Trophoblast cell (in vitro differentiated cells and primary cell): ENCODE data around the gene USP35.

Source experiments
- DNase-seq, 2 donors: peaks; one replicate each; pipeline ENCODE4 v3.0.0-alpha.2; 2016
- H2AFZ ChIP-seq: 2 replicates; pipeline ENCODE4 v1.6.1; 2013; ENCODE audit warnings: low read length, moderate library complexity, mild to moderate bottlenecking; ENCODE audit not compliant: insufficient read depth, poor library complexity
- H2AK5ac ChIP-seq: 2 replicates; pipeline ENCODE4 v1.6.1; 2013; ENCODE audit warnings: mild to moderate bottlenecking, low read length
- H2BK120ac ChIP-seq: 2 replicates; pipeline ENCODE4 v1.6.1; 2013; ENCODE audit warnings: low read length, mild to moderate bottlenecking, moderate library complexity; ENCODE audit not compliant: insufficient read depth, poor library complexity
- H2BK12ac ChIP-seq: 2 replicates; pipeline ENCODE4 v1.6.1; 2013; ENCODE audit warnings: mild to moderate bottlenecking, low read length, moderate library complexity
- H2BK5ac ChIP-seq: 2 replicates; pipeline ENCODE4 v1.6.1; 2013; ENCODE audit warnings: low read length, low read depth, moderate library complexity, mild to moderate bottlenecking; ENCODE audit not compliant: poor library complexity
- H3K14ac ChIP-seq: 2 replicates; pipeline ENCODE4 v1.6.1; 2013; ENCODE audit warnings: mild to moderate bottlenecking, low read length
- H3K18ac ChIP-seq: 2 replicates; pipeline ENCODE4 v1.6.1; 2013; ENCODE audit warnings: mild to moderate bottlenecking, low read length
- H3K23ac ChIP-seq: 2 replicates; pipeline ENCODE4 v1.6.1; 2013; ENCODE audit warnings: low read length
- H3K27ac ChIP-seq: 2 replicates; pipeline ENCODE4 v1.5.1; 2013; ENCODE audit warnings: low read depth, mild to moderate bottlenecking, inconsistent platforms, low read length, moderate library complexity
- H3K27me3 ChIP-seq: 2 replicates; pipeline ENCODE4 v1.6.1; 2013; ENCODE audit warnings: inconsistent platforms, mild to moderate bottlenecking, low read length, moderate library complexity; ENCODE audit not compliant: insufficient read depth
- H3K36me3 ChIP-seq, 2 experiments: 1 replicate in 1 of 2; 2 replicates in 1 of 2; pipeline ENCODE4 v1.6.1; 2013; ENCODE audit warnings: low read length in 2 of 2, mild to moderate bottlenecking in 2 of 2, moderate library complexity in 1 of 2; ENCODE audit not compliant: insufficient read depth in 2 of 2, control insufficient read depth in 1 of 2
- H3K4ac ChIP-seq: 2 replicates; pipeline ENCODE4 v1.6.1; 2013; ENCODE audit warnings: low read depth, mild to moderate bottlenecking, low read length, moderate library complexity
- H3K4me1 ChIP-seq, 2 experiments: 1 replicate in 1 of 2; 2 replicates in 1 of 2; pipeline ENCODE4 v1.6.1; 2013; ENCODE audit warnings: low read length in 2 of 2, mild to moderate bottlenecking in 2 of 2, moderate library complexity in 1 of 2; ENCODE audit not compliant: insufficient read depth in 2 of 2, control insufficient read depth in 1 of 2
- H3K4me2 ChIP-seq: 2 replicates; pipeline ENCODE4 v1.6.1; 2013; ENCODE audit warnings: inconsistent platforms, mild to moderate bottlenecking, low read length, moderate library complexity
- H3K4me3 ChIP-seq: 2 replicates; pipeline ENCODE4 v1.5.1; 2013; ENCODE audit warnings: mild to moderate bottlenecking, low read depth, low read length, inconsistent platforms
- H3K79me1 ChIP-seq: one replicate; pipeline ENCODE4 v1.6.1; 2013; ENCODE audit warnings: low read length
- H3K79me2 ChIP-seq: 2 replicates; pipeline ENCODE4 v1.6.1; 2013; ENCODE audit warnings: low read length, mild to moderate bottlenecking; ENCODE audit not compliant: control insufficient read depth, insufficient read depth, poor library complexity
- H3K9ac ChIP-seq: 2 replicates; pipeline ENCODE4 v1.6.1; 2013; ENCODE audit warnings: mild to moderate bottlenecking, low read length
- H3K9me3 ChIP-seq: 2 replicates; pipeline ENCODE4 v1.6.1; 2013; ENCODE audit warnings: low read depth, mild to moderate bottlenecking, control low read depth, inconsistent platforms, low read length; ENCODE audit not compliant: insufficient read depth
- H4K12ac ChIP-seq: 2 replicates; pipeline ENCODE4 v1.6.1; 2013; ENCODE audit warnings: low read depth, mild to moderate bottlenecking, low read length, moderate library complexity
- H4K8ac ChIP-seq: 2 replicates; pipeline ENCODE4 v1.6.1; 2013; ENCODE audit warnings: low read depth, mild to moderate bottlenecking, low read length, moderate library complexity
- H4K91ac ChIP-seq: one replicate; pipeline ENCODE4 v1.6.1; 2013; ENCODE audit warnings: low read depth, mild to moderate bottlenecking, low read length, moderate library complexity
- WGBS: extraction: QIAGEN DNeasy Blood & Tissue Kit; methylation state at CpG from one replicate; pipeline ENCODE4 v1.1.7; 2013; ENCODE audit warnings: missing lambda C conversion rate; ENCODE audit not compliant: insufficient read length, insufficient coverage; ENCODE audit errors: extremely low coverage; 5-methylcytosine and 5-hydroxymethylcytosine counted together

USP35 gene

GRCh38 chr11:78224906-78225420 lies 36.2 kb downstream of the USP35 start:
- no CpG with 5 or more reads among the region's 7 CpGs for WGBS
- H3K79me1 ChIP-seq = no peaks in the 10 kb centered on the region

GRCh38 chr11:78226684-78227680 lies 38.3 kb downstream of the USP35 start:
- H3K27ac ChIP-seq = no peak overlapping the region
- no peak overlapping the region for H3K4me3 ChIP-seq
- no peak for DNase-seq
- H2BK5ac ChIP-seq = no peak overlapping the region
- H3K9me3 ChIP-seq = no peaks in the 10 kb centered on the region
- H3K4ac ChIP-seq = no peak overlapping the region
- H3K18ac ChIP-seq = no peak overlapping the region
- no peak overlapping the region for H3K4me2 ChIP-seq
- no peak overlapping the region for H2BK12ac ChIP-seq
- no peaks in the 10 kb centered on the region for H3K27me3 ChIP-seq
- no peak overlapping the region for H4K8ac ChIP-seq
- no peak overlapping the region for H2AFZ ChIP-seq
- no peaks in the 10 kb centered on the region for H3K4me1 ChIP-seq
- H3K36me3 ChIP-seq = peaks cover 30 to 53% of the 10 kb centered on the region in 2 experiments
- no peak overlapping the region for H2AK5ac ChIP-seq
- no peak overlapping the region for H4K91ac ChIP-seq
- no peaks in the 10 kb centered on the region for H3K79me1 ChIP-seq
- no peak overlapping the region for H4K12ac ChIP-seq
- H3K9ac ChIP-seq = no peak overlapping the region
- H3K79me2 ChIP-seq = no peaks in the 10 kb centered on the region
- no peak overlapping the region for H3K23ac ChIP-seq
- no peak overlapping the region for H2BK120ac ChIP-seq
- no CpG with 5 or more reads among the region's 12 CpGs for WGBS
- no peak overlapping the region for H3K14ac ChIP-seq

More at GRCh38 chr11:78224906-78225420, 36.2 kb downstream of the USP35 start:
- Histone ChIP-seq H3K14ac (no peak overlapping the region), H3K4me3 (no peak overlapping the region), H3K4ac (no peak overlapping the region), H3K27me3 (no peaks in the 10 kb centered on the region), H2AK5ac (no peak overlapping the region), H3K4me2 (no peak overlapping the region), H3K9me3 (no peaks in the 10 kb centered on the region), H4K8ac (no peak overlapping the region), H3K79me2 (no peaks in the 10 kb centered on the region), H4K91ac (no peak overlapping the region), H3K9ac (no peak overlapping the region), H2BK12ac (no peak overlapping the region), H2AFZ (no peak overlapping the region), H2BK5ac (no peak overlapping the region), H3K4me1 (no peaks in the 10 kb centered on the region), H3K27ac (no peak overlapping the region), H3K36me3 (peaks cover 47 to 67% of the 10 kb centered on the region in 2 experiments), H2BK120ac (no peak overlapping the region), H3K23ac (no peak overlapping the region), H4K12ac (no peak overlapping the region), H3K18ac (no peak overlapping the region)
- no peak for DNase-seq

GRCh38 chr11:78227921-78228320 lies 39.2 kb downstream of the USP35 start:
- H3K4me2 ChIP-seq = no peak overlapping the region
- peaks cover 27 to 48% of the 10 kb centered on the region in 2 experiments for H3K36me3 ChIP-seq
- H3K18ac ChIP-seq = no peak overlapping the region
- H2AK5ac ChIP-seq = no peak overlapping the region
- H2BK120ac ChIP-seq = no peak overlapping the region
- no peak overlapping the region for H4K12ac ChIP-seq
- H3K79me2 ChIP-seq = no peaks in the 10 kb centered on the region
- no peak overlapping the region for H2AFZ ChIP-seq
- H3K27me3 ChIP-seq = no peaks in the 10 kb centered on the region
- no peak overlapping the region for H2BK12ac ChIP-seq
- no peak overlapping the region for H3K4ac ChIP-seq
- no peak overlapping the region for H4K91ac ChIP-seq
- no peak overlapping the region for H3K14ac ChIP-seq
- H3K4me1 ChIP-seq = no peaks in the 10 kb centered on the region
- no CpG with 5 or more reads among the region's 4 CpGs for WGBS
- no peak for DNase-seq
- H3K27ac ChIP-seq = no peak overlapping the region
- no peak overlapping the region for H3K23ac ChIP-seq
- no peak overlapping the region for H4K8ac ChIP-seq
- no peaks in the 10 kb centered on the region for H3K79me1 ChIP-seq
- H3K4me3 ChIP-seq = no peak overlapping the region
- no peak overlapping the region for H2BK5ac ChIP-seq
- no peaks in the 10 kb centered on the region for H3K9me3 ChIP-seq
- no peak overlapping the region for H3K9ac ChIP-seq

- H2AFZ ChIP-seq = no peak overlapping the region
- no peak overlapping the region for H2AK5ac ChIP-seq
- H3K79me2 ChIP-seq = no peaks in the 10 kb centered on the region
- no peak overlapping the region for H2BK5ac ChIP-seq
- H3K4ac ChIP-seq = no peak overlapping the region
- 100% methylated on average over 2 of the region's 3 CpGs for WGBS
- no peak overlapping the region for H3K9ac ChIP-seq
- H3K23ac ChIP-seq = no peak overlapping the region
- H3K27ac ChIP-seq = no peak overlapping the region
- no peak overlapping the region for H4K8ac ChIP-seq
- H2BK120ac ChIP-seq = no peak overlapping the region
- no peak overlapping the region for H3K18ac ChIP-seq
- peak overlapping the region; percentile 73 for H2BK12ac ChIP-seq
- H3K4me1 ChIP-seq = peaks cover 0 to under 1% of the 10 kb centered on the region in 2 experiments
- no peaks in the 10 kb centered on the region for H3K9me3 ChIP-seq
- no peak overlapping the region for H4K12ac ChIP-seq
- no peaks in the 10 kb centered on the region for H3K27me3 ChIP-seq
- H3K4me3 ChIP-seq = no peak overlapping the region
- H4K91ac ChIP-seq = no peak overlapping the region
- no peak overlapping the region for H3K4me2 ChIP-seq
- peak; percentile 30 to 77 for DNase-seq
- no peak overlapping the region for H3K14ac ChIP-seq
- H3K79me1 ChIP-seq = no peaks in the 10 kb centered on the region
- H3K36me3 ChIP-seq = peaks cover 22 to 45% of the 10 kb centered on the region in 2 experiments
Measured at GRCh38 chr11:78228467-78228866, 39.7 kb downstream of the USP35 start.
